OCI-LY1 (cell line): Measurements from ENCODE around the gene NRSN2.

Experiments
- H2AFZ ChIP-seq: fragments of 200-600 bp; sonication (generic), shearing (Covaris generic); 2 replicates; pipeline ENCODE4 v1.6.0; 2014; ENCODE audit warnings: antibody characterized with exemption, mild to moderate bottlenecking, low read length
- H3F3A ChIP-seq: fragments of 200-600 bp; sonication (generic), shearing (Covaris generic); 2 replicates; pipeline ENCODE4 v1.6.0; 2014; ENCODE audit warnings: mild to moderate bottlenecking, antibody characterized with exemption, low read length, moderate library complexity; ENCODE audit not compliant: insufficient read depth
- H3K27ac ChIP-seq: fragments of 200-600 bp; sonication (generic); 2 replicates; pipeline ENCODE4 v1.5.1; 2014; ENCODE audit warnings: low read length, mixed run types, mild to moderate bottlenecking, low read depth; ENCODE audit not compliant: poor library complexity, severe bottlenecking
- H3K27me3 ChIP-seq: fragments of 200-600 bp; sonication (generic); 2 replicates; pipeline ENCODE4 v1.6.0; 2014; ENCODE audit warnings: antibody characterized with exemption, mild to moderate bottlenecking, low read length, moderate library complexity; ENCODE audit not compliant: insufficient read depth
- H3K36me3 ChIP-seq: fragments of 200-600 bp; sonication (generic); 2 replicates; pipeline ENCODE4 v1.6.1; 2014; ENCODE audit warnings: mild to moderate bottlenecking, antibody characterized with exemption, low read length, moderate library complexity, mixed read lengths; ENCODE audit not compliant: insufficient read depth
- H3K4me1 ChIP-seq: fragments of 200-600 bp; sonication (generic); 2 replicates; pipeline ENCODE4 v1.5.1; 2014; ENCODE audit warnings: mild to moderate bottlenecking, low read length, moderate library complexity; ENCODE audit not compliant: insufficient read depth, severe bottlenecking
- H3K4me2 ChIP-seq: fragments of 200-600 bp; sonication (generic), shearing (Covaris generic); 2 replicates; pipeline ENCODE4 v1.6.1; 2014; ENCODE audit warnings: low read length
- H3K4me3 ChIP-seq: fragments of 200-600 bp; sonication (generic); 2 replicates; pipeline ENCODE4 v1.5.1; 2014; ENCODE audit warnings: low read length, low read depth, mild to moderate bottlenecking, mixed read lengths; ENCODE audit not compliant: poor library complexity, severe bottlenecking
- H3K79me2 ChIP-seq: fragments of 200-600 bp; shearing (Covaris generic); 2 replicates; pipeline ENCODE4 v1.6.1; 2016; ENCODE audit warnings: mixed run types, low read length, mixed read lengths; ENCODE audit not compliant: insufficient read depth
- H3K9ac ChIP-seq: fragments of 200-600 bp; sonication (generic), shearing (Covaris generic); 2 replicates; pipeline ENCODE4 v1.6.1; 2014; ENCODE audit warnings: mild to moderate bottlenecking, low read length, mixed read lengths
- H3K9me2 ChIP-seq: fragments of 200-600 bp; sonication (generic), shearing (Covaris generic); 2 replicates; pipeline ENCODE4 v1.6.1; 2014; ENCODE audit warnings: low read depth, mild to moderate bottlenecking, low read length, mixed read lengths
- H3K9me3 ChIP-seq: fragments of 200-600 bp; shearing (Covaris generic); 2 replicates; pipeline ENCODE4 v1.6.1; 2014; ENCODE audit warnings: low read length, mixed read lengths
- H4K20me1 ChIP-seq: fragments of 200-600 bp; sonication (generic), shearing (Covaris generic); 2 replicates; pipeline ENCODE4 v1.6.0; 2016; ENCODE audit warnings: mild to moderate bottlenecking, low read length; ENCODE audit not compliant: insufficient read depth
- CTCF ChIP-seq: fragments of 200-600 bp; sonication (generic), shearing (Covaris generic); IDR thresholded peaks from 2 replicates; pipeline ENCODE4 v1.5.1; 2017; ENCODE audit warnings: mild to moderate bottlenecking, antibody characterized with exemption, low read length, moderate library complexity, mixed read lengths
- EZH2 ChIP-seq: fragments of 200-600 bp; sonication (generic), shearing (Covaris generic); IDR thresholded peaks from 2 replicates; pipeline ENCODE4 v1.8.0; 2017; ENCODE audit warnings: borderline replicate concordance, mixed run types, mild to moderate bottlenecking, antibody characterized with exemption, low read length, moderate library complexity, mixed read lengths

Gene NRSN2

GRCh38 chr20:316316-317068 is 30.4 kb upstream of the NRSN2 start:
- TF ChIP-seq EZH2 (no peak), CTCF (no peak)
- no peaks in the 10 kb centered on the region for H3K4me1 ChIP-seq
- H3K27ac ChIP-seq, result no peak overlapping the region

GRCh38 chr20:324177-325044 is 22.5 kb upstream of the NRSN2 start:
- Histone ChIP-seq H3K9ac (peak overlapping the region; percentile 88), H3K36me3 (no peaks in the 10 kb centered on the region), H3K4me2 (peak overlapping the region; percentile 73), H3K79me2 (no peaks in the 10 kb centered on the region), H2AFZ (no peak overlapping the region), H3F3A (no peaks in the 10 kb centered on the region), H3K27me3 (no peaks in the 10 kb centered on the region), H3K9me2 (no peaks in the 10 kb centered on the region), H3K4me1 (peaks cover 26% of the 10 kb centered on the region), H3K9me3 (no peaks in the 10 kb centered on the region), H4K20me1 (no peaks in the 10 kb centered on the region), H3K27ac (peak overlapping the region; percentile 95), H3K4me3 (peak overlapping the region; percentile 81)
- TF ChIP-seq EZH2 (no peak), CTCF (peak; percentile 36; the same call in 1 of the 2 replicates)

More at GRCh38 chr20:316316-317068, 30.4 kb upstream of the NRSN2 start:
- no peaks in the 10 kb centered on the region for H4K20me1 ChIP-seq
- H3K9me3 ChIP-seq, result no peaks in the 10 kb centered on the region
- no peaks in the 10 kb centered on the region for H3K36me3 ChIP-seq
- H3K27me3 ChIP-seq, result no peaks in the 10 kb centered on the region
- no peaks in the 10 kb centered on the region for H3K79me2 ChIP-seq
- no peaks in the 10 kb centered on the region for H3K9me2 ChIP-seq
- H3K9ac ChIP-seq, result no peak overlapping the region
- H2AFZ ChIP-seq, result no peak overlapping the region
- no peak overlapping the region for H3K4me3 ChIP-seq
- no peak overlapping the region for H3K4me2 ChIP-seq
- H3F3A ChIP-seq, result no peaks in the 10 kb centered on the region

GRCh38 chr20:325045-325888 is 21.6 kb upstream of the NRSN2 start, which contains the start of gene SOX12:
Gene SOX12, plus strand, starts transcription at chr20:325552. Its CDS starts 373 bp downstream, at chr20:325925.
- H3K79me2 ChIP-seq, result no peaks in the 10 kb centered on the region

More at GRCh38 chr20:325045-325888, 21.6 kb upstream of the NRSN2 start, which contains the start of gene SOX12:
- Histone ChIP-seq H3K9me2 (no peaks in the 10 kb centered on the region), H3K27ac (peak within 1 kb of the TSS; percentile 95), H3K4me2 (peak within 1 kb of the TSS; percentile 85), H3F3A (no peaks in the 10 kb centered on the region), H3K4me1 (peaks cover 34% of the 10 kb centered on the region), H3K9me3 (no peaks in the 10 kb centered on the region), H2AFZ (no peak within 1 kb of the TSS), H3K36me3 (peaks cover 4% of the 10 kb centered on the region; the same call in 1 of the 2 replicates), H3K9ac (peak within 1 kb of the TSS; percentile 88), H3K4me3 (peak within 1 kb of the TSS; percentile 81), H3K27me3 (no peaks in the 10 kb centered on the region), H4K20me1 (no peaks in the 10 kb centered on the region)
- TF ChIP-seq EZH2 (no peak), CTCF (no peak)
